ENCODE results near the gene TAF3.

Gene TAF3

GRCh38 chr10:8048281-8049008, 230.1 kb downstream of the TAF3 start:
- DNase-seq (ENCODE audit: low read depth) = peak; percentile 47

DNA sequence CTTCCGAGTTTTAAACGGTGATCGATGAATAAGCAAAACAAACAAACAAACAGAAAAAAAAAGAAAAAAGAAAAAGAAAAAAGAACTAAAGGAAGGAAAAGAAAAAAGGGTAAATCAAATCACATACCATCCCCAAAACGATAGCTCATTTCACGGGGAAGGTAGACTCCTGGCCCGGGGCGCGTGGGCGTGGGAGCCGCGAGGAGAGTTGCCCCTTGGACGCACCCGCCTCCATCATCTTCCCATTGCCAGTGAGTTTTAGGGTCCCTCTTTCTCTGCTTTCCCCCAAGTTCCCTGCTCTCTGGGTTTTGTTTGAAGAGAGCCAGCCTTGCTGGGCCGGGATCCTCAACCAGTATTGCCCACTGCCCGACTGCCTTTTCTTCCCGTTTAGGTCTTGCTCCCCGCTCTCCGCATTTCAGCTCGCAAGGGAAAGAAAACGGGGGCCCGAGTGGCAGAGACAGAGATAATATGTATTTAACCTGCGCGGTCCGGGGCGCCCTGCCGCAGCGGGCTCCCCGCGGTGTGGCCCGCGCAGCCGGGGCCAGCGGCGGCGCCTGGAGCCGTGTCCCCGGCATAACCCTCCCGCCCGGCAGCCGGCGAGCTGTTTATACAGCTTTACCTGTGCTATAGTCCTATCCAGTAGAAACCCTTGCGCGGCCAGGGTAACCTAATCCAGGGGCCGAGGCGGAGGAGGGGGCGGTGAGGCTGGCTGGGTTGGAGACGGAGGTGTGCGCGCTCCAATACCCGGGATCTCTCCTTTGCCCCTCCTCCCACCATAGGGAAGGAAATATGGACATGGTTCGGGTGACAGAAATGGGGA, 230.9 kb downstream of the TAF3 start:
- no peak for DNase-seq (ENCODE audit: low read depth)

- DNase-seq (ENCODE audit: low read depth) = no peak
These were observed 231.7 kb downstream of the TAF3 start for GRCh38 chr10:8049865-8050555.

GRCh38 chr10:8050556-8051108, 232.3 kb downstream of the TAF3 start:
- no peak for DNase-seq (ENCODE audit: low read depth)

DNA sequence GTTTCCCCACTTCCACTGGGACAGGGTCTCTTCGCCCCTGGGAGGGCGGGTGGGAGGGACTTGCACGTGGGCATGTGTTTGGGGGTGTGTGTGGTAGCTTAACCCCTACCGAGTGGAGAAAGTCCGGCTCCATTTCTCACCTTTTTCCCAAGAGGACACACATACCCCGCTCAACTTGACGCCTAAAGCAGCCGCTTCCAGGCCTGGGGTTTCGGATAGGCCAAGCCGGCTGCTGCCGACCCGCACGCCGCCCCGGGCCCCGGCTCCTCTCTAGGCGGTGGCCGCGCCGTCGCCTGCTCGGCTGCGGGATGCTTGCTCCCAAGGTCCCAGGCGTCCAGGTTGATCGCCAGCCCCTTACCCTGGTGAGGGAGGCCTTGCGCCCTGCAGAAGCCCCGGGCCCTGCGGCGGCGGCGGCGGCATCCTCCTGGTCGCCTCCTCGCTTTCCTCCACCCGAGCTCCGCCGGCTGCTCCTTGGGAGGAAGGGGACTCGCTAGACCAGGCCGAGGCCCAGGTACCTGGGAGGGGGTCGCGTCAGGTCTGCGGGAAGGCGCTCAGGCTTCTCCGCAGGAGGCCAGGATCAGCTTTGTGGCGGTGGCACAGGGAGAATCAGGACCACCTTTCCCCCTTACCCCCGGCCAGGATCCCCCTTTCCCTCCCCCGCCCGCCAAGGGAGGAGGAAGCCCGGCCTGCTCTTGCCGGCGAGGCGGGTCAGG, 233.0 kb downstream of the TAF3 start:
- no peak for DNase-seq (ENCODE audit: low read depth)

DNA sequence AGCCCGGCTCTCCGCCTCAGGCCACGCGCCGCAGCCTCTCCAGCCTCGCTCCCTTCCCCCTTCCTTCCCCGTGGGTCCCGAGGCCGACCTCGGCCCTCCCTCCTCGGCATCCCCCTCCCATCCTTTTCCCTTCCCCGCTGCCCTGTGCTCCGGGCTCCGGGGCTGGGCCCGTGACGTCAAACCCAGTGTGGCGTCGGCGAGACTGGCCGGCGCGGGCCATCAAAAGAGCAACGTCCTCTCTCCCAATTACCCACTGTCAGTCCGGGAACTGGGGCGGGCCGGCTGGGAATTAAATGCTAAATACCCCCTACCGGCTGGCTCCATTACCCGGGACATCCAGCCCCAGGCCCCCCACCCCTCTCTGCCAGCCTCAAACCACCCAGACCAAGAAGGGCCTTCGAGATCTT, 233.5 kb downstream of the TAF3 start:
- DNase-seq (ENCODE audit: low read depth) = no peak

DNA sequence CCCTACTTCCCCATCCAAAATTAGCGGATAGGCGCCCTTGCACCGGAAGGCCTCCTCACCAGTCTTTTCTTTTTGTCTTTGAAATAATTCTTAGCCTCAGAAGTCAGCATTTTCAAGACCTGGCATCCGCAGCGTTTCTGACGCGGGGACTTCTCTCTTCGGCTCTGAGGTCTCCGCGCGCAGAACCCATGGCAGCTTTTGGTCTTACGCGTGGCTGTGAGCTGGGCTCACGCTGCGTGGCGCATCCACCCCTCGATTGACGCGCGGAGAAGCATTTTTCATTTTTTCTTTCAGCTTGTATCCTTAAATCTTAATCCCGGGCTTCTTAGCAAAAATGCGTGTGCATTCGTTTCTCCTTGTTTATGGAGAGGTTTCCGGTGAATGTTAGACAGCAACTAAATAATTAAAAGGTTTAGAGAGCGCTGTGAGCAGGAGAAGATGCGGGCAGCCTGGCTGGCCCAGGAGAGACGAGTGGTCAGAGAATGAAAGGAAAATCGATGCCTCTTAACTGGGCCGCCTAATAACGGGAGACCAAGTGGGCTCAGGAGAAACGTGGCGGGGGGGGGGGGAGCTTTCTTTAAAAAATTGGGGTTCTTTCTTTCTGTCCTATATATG, 234.1 kb downstream of the TAF3 start:
- DNase-seq (ENCODE audit: low read depth) = no peak

- no peak for DNase-seq (ENCODE audit: low read depth)
These were observed 234.7 kb downstream of the TAF3 start for GRCh38 chr10:8052956-8053445.

DNA sequence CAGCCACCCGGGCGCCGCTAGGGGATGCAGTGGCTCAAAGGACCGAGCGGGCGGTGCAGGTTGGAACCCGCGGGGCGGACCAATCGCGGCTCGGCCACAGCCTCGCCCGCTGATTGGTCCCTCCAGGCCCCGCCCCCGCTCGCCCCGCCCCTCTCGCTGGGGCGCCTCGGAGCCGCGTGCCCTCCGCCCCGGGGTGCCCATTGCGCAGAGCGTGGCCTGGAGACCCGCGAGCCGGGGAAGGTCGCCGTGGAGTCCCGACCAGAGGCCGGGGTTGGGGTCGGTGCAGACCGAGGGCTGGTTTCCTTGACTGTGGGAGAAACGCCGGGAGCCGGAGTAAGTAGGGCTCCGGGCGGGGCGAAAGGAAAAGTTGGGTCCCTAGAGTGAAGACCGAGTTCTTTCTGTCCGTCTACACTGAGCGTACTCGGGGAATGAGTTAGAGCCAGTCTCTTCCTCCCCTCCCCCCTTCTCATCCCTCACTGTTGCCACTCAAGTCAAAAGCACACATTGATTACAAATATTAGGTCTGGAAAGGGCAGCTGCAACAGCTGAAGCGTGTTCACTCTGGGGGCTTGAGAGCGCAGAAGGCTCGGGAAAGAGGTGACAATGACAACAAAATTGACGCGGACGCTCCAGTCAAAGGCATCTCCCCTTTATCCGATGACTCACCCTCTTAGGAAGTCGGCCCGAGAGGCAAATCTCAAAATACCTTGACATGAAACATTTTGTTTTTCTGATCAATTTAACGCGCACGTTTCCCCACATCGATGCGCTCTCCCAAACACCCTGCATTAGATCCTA, 235.3 kb downstream of the TAF3 start:
- peak; percentile 89 for DNase-seq (ENCODE audit: low read depth)

DNA sequence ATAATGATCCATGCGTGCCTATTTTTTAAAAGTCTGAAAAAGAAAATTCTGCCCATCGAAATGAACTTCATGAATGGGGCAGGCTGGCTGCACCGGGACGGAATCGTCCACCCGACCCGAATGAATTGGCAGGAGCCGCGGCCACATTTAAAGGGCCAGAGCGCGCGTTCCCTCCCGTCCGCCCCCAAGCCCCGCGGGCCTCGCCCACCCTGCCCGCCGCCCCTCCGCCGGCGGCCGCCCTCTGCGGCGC, 235.9 kb downstream of the TAF3 start:
- no peak for DNase-seq (ENCODE audit: low read depth)

DNA sequence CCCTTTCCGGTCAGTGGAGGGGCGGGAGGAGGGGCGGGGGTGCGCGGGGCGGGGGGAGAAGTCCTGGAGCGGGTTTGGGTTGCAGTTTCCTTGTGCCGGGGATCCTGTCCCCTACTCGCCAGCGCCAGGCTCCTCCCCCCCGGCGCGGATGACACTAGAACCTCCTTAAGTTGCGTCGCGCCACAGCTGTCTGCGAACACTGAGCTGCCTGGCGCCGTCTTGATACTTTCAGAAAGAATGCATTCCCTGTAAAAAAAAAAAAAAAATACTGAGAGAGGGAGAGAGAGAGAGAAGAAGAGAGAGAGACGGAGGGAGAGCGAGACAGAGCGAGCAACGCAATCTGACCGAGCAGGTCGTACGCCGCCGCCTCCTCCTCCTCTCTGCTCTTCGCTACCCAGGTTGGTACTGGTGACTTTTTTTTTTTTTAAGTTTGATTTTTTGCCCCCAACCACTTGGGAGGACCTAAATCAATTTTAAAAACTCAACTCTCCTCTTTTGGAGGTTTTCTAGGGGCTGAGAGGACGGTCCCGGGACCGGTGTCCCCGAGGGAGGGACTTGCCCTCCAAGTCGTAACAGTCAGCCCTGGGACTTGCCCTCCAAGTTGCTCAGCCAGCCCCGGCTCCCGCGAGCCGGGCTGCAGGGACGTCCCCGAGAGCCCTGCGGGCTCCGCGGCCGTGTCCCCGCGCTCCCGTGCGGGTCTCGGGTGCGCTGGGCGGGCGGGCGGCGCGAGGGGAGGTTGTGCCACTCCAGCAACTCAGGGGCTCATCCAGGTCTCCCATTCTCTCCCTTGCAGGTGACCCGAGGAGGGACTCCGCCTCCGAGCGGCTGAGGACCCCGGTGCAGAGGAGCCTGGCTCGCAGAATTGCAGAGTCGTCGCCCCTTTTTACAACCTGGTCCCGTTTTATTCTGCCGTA, 236.4 kb downstream of the TAF3 start, which contains the start of gene GATA3:
Gene GATA3 (plus strand): TSS at position 195 of the 914 bp plus-strand sequence. CDS start 968 bp downstream, outside the sequence.
- DNase-seq (ENCODE audit: low read depth) = peak; percentile 57

DNA sequence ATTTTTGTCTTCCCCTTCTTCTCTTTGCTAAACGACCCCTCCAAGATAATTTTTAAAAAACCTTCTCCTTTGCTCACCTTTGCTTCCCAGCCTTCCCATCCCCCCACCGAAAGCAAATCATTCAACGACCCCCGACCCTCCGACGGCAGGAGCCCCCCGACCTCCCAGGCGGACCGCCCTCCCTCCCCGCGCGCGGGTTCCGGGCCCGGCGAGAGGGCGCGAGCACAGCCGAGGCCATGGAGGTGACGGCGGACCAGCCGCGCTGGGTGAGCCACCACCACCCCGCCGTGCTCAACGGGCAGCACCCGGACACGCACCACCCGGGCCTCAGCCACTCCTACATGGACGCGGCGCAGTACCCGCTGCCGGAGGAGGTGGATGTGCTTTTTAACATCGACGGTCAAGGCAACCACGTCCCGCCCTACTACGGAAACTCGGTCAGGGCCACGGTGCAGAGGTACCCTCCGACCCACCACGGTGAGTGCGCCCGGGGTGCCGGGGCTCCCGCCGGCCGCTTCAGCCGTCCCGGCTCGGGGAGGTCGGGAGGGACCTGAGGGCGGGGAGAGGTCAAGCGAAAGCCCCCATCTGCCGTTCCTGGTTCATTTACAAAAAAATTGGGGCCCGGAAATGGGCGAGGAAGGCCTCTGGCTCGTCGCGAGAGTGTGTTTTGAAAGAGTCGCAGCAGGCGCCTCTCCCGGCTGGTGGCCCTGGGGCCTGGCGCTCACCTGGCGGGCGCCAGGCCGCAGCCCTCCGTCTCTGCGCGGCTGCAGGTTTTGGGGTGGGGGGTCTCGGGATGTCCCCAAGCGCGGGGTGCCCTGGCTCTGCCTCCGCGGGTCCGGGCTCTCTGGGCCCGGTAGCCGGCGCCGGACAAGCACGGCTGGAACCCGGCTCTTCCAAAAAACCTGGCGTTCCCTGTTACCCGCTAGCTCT, 237.4 kb downstream of the TAF3 start:
- DNase-seq (ENCODE audit: low read depth) = no peak

GRCh38 chr10:8056378-8056777, 238.1 kb downstream of the TAF3 start:
- no peak for DNase-seq (ENCODE audit: low read depth)

DNA sequence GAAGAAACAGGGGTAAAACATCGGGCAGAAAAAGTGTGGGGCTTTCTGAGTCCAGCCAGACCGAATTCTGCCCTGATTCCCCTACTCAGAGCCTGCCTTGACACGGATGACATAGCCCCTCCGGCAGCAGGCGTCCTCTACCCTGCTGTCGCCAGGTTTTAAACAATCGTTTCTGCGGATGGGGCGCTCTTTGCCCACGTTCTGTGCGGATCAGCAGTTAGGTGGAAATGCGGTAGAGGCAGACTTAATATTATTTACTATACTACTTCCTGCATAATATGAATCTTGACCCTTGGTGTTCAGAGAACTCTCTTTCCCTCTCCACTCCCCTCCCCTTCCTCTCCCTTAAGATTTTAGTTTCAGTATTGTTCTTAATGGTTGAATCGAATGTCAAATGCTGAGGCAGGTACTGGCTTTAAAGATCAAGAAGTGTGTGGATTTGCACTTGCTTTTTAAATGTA, 238.6 kb downstream of the TAF3 start:
- DNase-seq (ENCODE audit: low read depth) = no peak

DNA sequence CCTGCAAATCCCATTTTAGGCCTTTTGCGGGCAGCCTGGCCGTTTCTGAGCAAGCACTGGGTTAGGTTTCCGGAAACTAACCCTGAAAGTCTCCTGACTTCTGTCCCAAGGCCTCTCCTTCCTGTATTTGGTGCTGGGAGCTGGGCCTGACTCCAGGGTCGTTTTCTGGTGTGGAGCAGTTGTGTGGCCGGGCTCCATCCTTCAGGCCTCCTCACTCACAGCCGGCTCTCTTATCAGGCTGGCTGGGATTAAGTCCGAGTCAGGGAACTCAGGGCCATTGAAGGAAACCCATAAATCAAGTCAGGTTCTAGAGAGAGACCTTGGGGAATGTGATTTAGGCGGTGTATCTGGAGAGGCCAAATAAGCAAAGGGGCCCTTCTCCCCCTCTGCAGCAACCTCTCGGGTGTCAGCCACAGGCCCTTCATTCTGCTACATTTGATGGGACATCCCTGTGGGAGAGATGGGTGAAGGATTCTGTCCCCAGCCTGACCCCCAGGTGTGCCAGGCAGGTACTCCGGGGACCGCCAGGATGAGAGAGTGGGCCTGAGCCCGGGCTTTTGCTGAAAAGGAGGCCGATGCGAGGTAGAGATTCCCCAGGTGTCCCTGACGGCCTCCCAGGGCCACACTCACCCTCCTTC, 239.4 kb downstream of the TAF3 start:
- no peak for DNase-seq (ENCODE audit: low read depth)

DNA sequence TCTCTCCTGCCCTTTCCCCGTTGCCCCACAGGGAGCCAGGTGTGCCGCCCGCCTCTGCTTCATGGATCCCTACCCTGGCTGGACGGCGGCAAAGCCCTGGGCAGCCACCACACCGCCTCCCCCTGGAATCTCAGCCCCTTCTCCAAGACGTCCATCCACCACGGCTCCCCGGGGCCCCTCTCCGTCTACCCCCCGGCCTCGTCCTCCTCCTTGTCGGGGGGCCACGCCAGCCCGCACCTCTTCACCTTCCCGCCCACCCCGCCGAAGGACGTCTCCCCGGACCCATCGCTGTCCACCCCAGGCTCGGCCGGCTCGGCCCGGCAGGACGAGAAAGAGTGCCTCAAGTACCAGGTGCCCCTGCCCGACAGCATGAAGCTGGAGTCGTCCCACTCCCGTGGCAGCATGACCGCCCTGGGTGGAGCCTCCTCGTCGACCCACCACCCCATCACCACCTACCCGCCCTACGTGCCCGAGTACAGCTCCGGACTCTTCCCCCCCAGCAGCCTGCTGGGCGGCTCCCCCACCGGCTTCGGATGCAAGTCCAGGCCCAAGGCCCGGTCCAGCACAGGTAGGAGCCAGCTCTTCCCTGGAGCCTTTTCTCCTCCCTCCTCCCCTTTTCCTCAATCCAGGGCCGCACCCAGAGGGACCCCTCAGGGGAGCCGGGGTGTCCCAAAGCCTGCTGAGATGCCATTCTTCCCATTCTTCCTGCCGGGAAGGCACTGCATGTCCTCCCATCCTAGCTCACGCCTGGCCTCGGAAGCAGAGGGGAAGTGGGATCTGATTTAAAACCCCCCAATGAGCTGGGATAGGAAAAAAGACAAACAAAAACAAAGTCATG, 240.2 kb downstream of the TAF3 start:
- no peak for DNase-seq (ENCODE audit: low read depth)

Measured in stimulated activated CD8-positive, alpha-beta memory T cell treated with anti-CD3 and anti-CD28 coated beads, Interleukin-12 subunit alpha, Interleukin-12 subunit beta, amount 100 ng/mL, for 4 hours (primary cell).